ENCODE measurements around the gene UBE2B.
"Not testable (repeated sequence)": the region's sequence is repeated elsewhere in the genome, so short reads cannot be mapped to it uniquely, and the experiment has no call there.

Gene UBE2B

GRCh38 chr5:134370871-134371833, at the start of gene UBE2B:
TSS of gene UBE2B (plus strand) at chr5:134371569. CDS start at chr5:134371596, 27 bp downstream.
- DNase-seq (ENCODE audit: low read depth in 2 of 2, low spot score in 1 of 2) = peak; percentile 93 to 97

- DNase-seq (ENCODE audit: low read depth in 2 of 2, low spot score in 1 of 2) = no peak
Measured at GRCh38 chr5:134327327-134327726, 44.0 kb upstream of the UBE2B start.

- no peak for DNase-seq (ENCODE audit: low read depth in 2 of 2, low spot score in 1 of 2)
Measured at GRCh38 chr5:134328619-134329018, 42.8 kb upstream of the UBE2B start.

- DNase-seq (ENCODE audit: low read depth in 2 of 2, low spot score in 1 of 2) = not testable (repeated sequence)
Measured at GRCh38 chr5:134336833-134337232, 34.5 kb upstream of the UBE2B start.

- DNase-seq (ENCODE audit: low read depth in 2 of 2, low spot score in 1 of 2) = not testable (repeated sequence)
Measured at GRCh38 chr5:134343500-134343899, 27.9 kb upstream of the UBE2B start.

GRCh38 chr5:134345476-134345875, 25.9 kb upstream of the UBE2B start:
- not testable (repeated sequence) for DNase-seq (ENCODE audit: low read depth in 2 of 2, low spot score in 1 of 2)

GRCh38 chr5:134345996-134346395, 25.4 kb upstream of the UBE2B start:
- no peak for DNase-seq (ENCODE audit: low read depth in 2 of 2, low spot score in 1 of 2)

GRCh38 chr5:134349463-134349862, 21.9 kb upstream of the UBE2B start:
- DNase-seq (ENCODE audit: low read depth in 2 of 2, low spot score in 1 of 2) = no peak

GRCh38 chr5:134355681-134356080, 15.7 kb upstream of the UBE2B start:
- no peak for DNase-seq (ENCODE audit: low read depth in 2 of 2, low spot score in 1 of 2)

GRCh38 chr5:134365604-134366003, 5.8 kb upstream of the UBE2B start:
- DNase-seq (ENCODE audit: low read depth in 2 of 2, low spot score in 1 of 2) = no peak

GRCh38 chr5:134370311-134370870, 978 bp upstream of the UBE2B start:
- DNase-seq (ENCODE audit: low read depth in 2 of 2, low spot score in 1 of 2) = no peak

GRCh38 chr5:134371834-134372340, 518 bp downstream of the UBE2B start:
- no peak for DNase-seq (ENCODE audit: low read depth in 2 of 2, low spot score in 1 of 2)

- not testable (repeated sequence) for DNase-seq (ENCODE audit: low read depth in 2 of 2, low spot score in 1 of 2)
Measured at GRCh38 chr5:134373633-134374032, 2.3 kb downstream of the UBE2B start.

- DNase-seq (ENCODE audit: low read depth in 2 of 2, low spot score in 1 of 2) = no peak
Measured at GRCh38 chr5:134374232-134374631, 2.9 kb downstream of the UBE2B start.

- no peak for DNase-seq (ENCODE audit: low read depth in 2 of 2, low spot score in 1 of 2)
Measured at GRCh38 chr5:134380346-134380745, 9.0 kb downstream of the UBE2B start.

GRCh38 chr5:134382204-134382603, 10.8 kb downstream of the UBE2B start:
- DNase-seq (ENCODE audit: low read depth in 2 of 2, low spot score in 1 of 2) = not testable (repeated sequence)

GRCh38 chr5:134383980-134384697, 12.8 kb downstream of the UBE2B start:
- DNase-seq (ENCODE audit: low read depth in 2 of 2, low spot score in 1 of 2) = no peak

- no peak for DNase-seq (ENCODE audit: low read depth in 2 of 2, low spot score in 1 of 2)
Measured at GRCh38 chr5:134387443-134387842, 16.1 kb downstream of the UBE2B start.

- DNase-seq (ENCODE audit: low read depth in 2 of 2, low spot score in 1 of 2) = no peak
Measured at GRCh38 chr5:134392301-134392700, 20.9 kb downstream of the UBE2B start.

GRCh38 chr5:134394932-134395331, 23.6 kb downstream of the UBE2B start:
- no peak for DNase-seq (ENCODE audit: low read depth in 2 of 2, low spot score in 1 of 2)

GRCh38 chr5:134396274-134396673, 24.9 kb downstream of the UBE2B start:
- no peak for DNase-seq (ENCODE audit: low read depth in 2 of 2, low spot score in 1 of 2)

All from stimulated activated CD8-positive, alpha-beta memory T cell treated with anti-CD3 and anti-CD28 coated beads, Interleukin-4, amount 100 ng/mL, for 4 hours (primary cell).